ENCODE data around the gene ECSIT.

ECSIT gene

DNA sequence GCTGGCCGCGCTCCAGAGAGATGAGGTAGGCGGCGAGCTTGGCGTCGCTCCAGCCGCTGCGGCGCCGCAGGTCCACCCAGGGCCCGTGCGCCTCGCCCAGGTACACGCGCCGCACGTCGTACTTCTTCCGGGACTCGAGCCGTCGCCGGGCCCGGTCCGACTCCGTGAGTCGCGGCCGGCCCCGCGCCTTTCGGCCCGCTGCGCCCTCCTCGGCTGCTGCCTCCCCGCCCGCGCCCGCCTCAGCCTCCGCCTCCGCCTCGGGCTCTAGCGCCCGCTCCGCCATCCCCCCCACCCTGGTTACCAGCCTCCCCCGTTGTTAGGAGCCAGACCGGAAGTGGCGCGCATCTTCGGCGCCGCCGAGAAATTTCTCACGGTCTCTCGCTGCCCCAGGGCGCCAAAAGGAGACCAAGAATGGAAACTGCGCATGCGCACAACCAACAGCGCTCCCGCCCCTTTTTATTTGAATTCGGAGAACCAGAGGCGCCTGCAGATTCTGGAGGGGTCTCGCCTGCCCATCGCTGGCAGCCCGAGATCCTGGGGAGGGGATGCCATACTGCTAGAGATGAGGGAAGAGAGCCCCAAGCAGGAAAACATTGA is 23.3 kb downstream of the ECSIT start, which contains the start of gene ZNF653:
TSS of gene ZNF653 (minus strand) at position 336 of the 597 bp plus-strand sequence. CDS start at position 283, 53 bp downstream.
- Histone ChIP-seq H3K36me3 (ENCODE audit: insufficient read depth) (no peaks in the 10 kb centered on the region), H3K27me3 (ENCODE audit: insufficient read depth, low read depth) (no peaks in the 10 kb centered on the region), H3K79me2 (ENCODE audit: insufficient read depth, low read depth) (no peaks in the 10 kb centered on the region), H3K9ac (peak within 1 kb of the TSS; percentile 78), H2AFZ (ENCODE audit: low read depth) (peak within 1 kb of the TSS; percentile 39), H3K4me3 (IDR thresholded peaks at IDR 0.05; ENCODE audit: insufficient read depth, low read depth, low read length) (no peak within 1 kb of the TSS), H3K4me1 (ENCODE audit: low read depth, poor library complexity, severe bottlenecking) (peaks cover 10% of the 10 kb centered on the region), H3K4me2 (peak within 1 kb of the TSS; percentile 75), H3K27ac (peak within 1 kb of the TSS; percentile 76), H4K20me1 (ENCODE audit: insufficient read depth) (no peaks in the 10 kb centered on the region)
- TF ChIP-seq, protein P1, sequence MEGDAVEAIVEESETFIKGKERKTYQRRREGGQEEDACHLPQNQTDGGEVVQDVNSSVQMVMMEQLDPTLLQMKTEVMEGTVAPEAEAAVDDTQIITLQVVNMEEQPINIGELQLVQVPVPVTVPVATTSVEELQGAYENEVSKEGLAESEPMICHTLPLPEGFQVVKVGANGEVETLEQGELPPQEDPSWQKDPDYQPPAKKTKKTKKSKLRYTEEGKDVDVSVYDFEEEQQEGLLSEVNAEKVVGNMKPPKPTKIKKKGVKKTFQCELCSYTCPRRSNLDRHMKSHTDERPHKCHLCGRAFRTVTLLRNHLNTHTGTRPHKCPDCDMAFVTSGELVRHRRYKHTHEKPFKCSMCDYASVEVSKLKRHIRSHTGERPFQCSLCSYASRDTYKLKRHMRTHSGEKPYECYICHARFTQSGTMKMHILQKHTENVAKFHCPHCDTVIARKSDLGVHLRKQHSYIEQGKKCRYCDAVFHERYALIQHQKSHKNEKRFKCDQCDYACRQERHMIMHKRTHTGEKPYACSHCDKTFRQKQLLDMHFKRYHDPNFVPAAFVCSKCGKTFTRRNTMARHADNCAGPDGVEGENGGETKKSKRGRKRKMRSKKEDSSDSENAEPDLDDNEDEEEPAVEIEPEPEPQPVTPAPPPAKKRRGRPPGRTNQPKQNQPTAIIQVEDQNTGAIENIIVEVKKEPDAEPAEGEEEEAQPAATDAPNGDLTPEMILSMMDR (conservative IDR thresholded peaks at IDR 0.05; ENCODE audit: low read depth, low read length): no peak

DNA sequence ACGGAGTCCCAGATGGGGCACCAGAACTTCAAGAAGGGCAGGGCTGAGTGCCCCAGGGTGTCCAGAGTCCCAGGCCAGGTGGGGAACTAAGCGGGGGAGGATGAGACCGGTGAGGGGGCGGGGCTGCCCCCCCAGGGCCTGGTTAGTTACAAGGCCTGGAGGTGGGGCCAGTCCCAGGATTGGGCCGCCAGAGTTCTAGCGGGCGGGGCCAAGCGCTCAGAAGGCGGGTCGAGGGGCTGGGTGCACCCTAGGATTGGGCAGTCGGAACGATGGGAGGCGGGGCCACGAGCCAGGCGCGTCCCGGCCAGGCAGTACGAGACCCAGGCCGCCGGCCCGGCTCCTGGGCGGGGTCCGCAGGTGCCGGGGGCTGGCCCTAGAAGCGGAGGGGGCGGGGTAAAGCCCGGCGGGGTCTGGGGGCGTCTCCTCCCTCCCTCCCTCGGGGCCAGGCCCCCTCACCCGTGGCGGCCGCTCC is 23.9 kb downstream of the ECSIT start:
- peak overlapping the region; percentile 76 for H3K27ac ChIP-seq
- no peaks in the 10 kb centered on the region for H3K79me2 ChIP-seq (ENCODE audit: insufficient read depth, low read depth)
- peak overlapping the region; percentile 75 for H3K4me2 ChIP-seq
- no peaks in the 10 kb centered on the region for H3K36me3 ChIP-seq (ENCODE audit: insufficient read depth)
- TF ChIP-seq, protein P1 (conservative IDR thresholded peaks at IDR 0.05; ENCODE audit: low read depth, low read length): no peak
- peak overlapping the region; percentile 78 for H3K9ac ChIP-seq
- no peaks in the 10 kb centered on the region for H3K27me3 ChIP-seq (ENCODE audit: insufficient read depth, low read depth)
- H3K4me3 ChIP-seq (IDR thresholded peaks at IDR 0.05; ENCODE audit: insufficient read depth, low read depth, low read length): no peak overlapping the region
- no peaks in the 10 kb centered on the region for H4K20me1 ChIP-seq (ENCODE audit: insufficient read depth)
- peaks cover 10% of the 10 kb centered on the region for H3K4me1 ChIP-seq (ENCODE audit: low read depth, poor library complexity, severe bottlenecking)
- H2AFZ ChIP-seq (ENCODE audit: low read depth): peak overlapping the region; percentile 39

DNA sequence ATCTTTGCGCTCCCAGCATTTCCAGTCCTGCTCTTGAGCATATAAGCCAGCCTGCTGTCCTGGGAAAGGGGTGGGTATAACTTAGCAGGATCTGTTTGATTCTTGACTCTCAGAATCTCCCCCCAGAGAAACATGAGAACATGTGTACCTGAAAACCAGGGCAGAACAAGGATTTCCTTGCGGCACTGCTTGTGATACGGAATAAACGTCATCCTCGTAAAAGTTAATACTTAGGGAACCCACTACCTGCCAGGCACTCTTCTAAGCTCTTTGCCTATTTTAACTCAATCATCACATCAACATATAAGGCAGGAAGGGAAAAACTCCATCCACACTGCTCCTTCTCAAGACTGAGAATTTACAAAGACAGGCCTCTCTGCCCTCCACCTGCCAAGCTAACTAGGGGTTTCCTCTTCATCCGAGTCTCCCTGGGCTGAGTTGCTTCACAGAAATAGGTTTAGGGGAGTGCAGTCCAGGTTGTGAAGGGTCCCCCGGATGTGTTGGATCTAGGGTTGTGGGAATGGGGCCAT is 24.4 kb downstream of the ECSIT start:
- Histone ChIP-seq H4K20me1 (ENCODE audit: insufficient read depth) (no peaks in the 10 kb centered on the region), H3K4me1 (ENCODE audit: low read depth, poor library complexity, severe bottlenecking) (peaks cover 10% of the 10 kb centered on the region), H3K9ac (no peak overlapping the region), H3K27me3 (ENCODE audit: insufficient read depth, low read depth) (no peaks in the 10 kb centered on the region), H3K36me3 (ENCODE audit: insufficient read depth) (no peaks in the 10 kb centered on the region), H2AFZ (ENCODE audit: low read depth) (0 out of 2 replicates have a peak overlapping the region, but pooled peaks have one; percentile 39), H3K4me3 (IDR thresholded peaks at IDR 0.05; ENCODE audit: insufficient read depth, low read depth, low read length) (no peak overlapping the region), H3K27ac (no peak overlapping the region), H3K79me2 (ENCODE audit: insufficient read depth, low read depth) (no peaks in the 10 kb centered on the region), H3K4me2 (peak overlapping the region; percentile 75)
- TF ChIP-seq, protein P1 (conservative IDR thresholded peaks at IDR 0.05; ENCODE audit: low read depth, low read length): no peak

DNA sequence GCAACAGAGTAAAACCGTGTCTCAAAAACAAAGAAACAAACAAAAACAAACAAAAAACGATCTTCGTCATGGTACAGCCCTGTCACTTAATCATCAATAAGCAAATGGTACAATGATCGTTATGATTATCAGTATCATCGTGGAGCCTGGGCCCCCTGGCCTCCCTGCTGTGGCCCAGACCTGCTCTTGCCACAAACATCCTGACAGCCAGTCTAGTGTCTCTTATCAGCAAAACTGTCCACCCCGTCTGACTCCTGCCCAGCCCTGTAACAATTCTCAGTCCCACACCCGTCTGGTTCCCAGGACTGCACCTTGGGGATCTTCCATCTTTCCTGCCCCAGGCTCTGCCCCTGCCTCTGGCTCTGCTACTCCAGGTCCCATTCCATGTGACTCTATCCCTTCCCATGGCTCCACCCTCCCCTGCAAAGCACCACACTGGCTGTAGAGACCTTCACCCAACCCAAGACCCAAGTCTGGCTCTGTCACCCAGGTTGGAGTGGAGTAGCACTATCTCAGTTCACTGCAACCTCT is 29.0 kb downstream of the ECSIT start:
- no peaks in the 10 kb centered on the region for H3K36me3 ChIP-seq (ENCODE audit: insufficient read depth)
- H3K27me3 ChIP-seq (ENCODE audit: insufficient read depth, low read depth): no peaks in the 10 kb centered on the region

More for the DNA sequence above, 29.0 kb downstream of the ECSIT start:
- Histone ChIP-seq H4K20me1 (ENCODE audit: insufficient read depth) (no peaks in the 10 kb centered on the region), H3K4me3 (IDR thresholded peaks at IDR 0.05; ENCODE audit: insufficient read depth, low read depth, low read length) (no peak overlapping the region), H3K27ac (no peak overlapping the region), H2AFZ (ENCODE audit: low read depth) (no peak overlapping the region), H3K9ac (no peak overlapping the region), H3K4me1 (ENCODE audit: low read depth, poor library complexity, severe bottlenecking) (peaks cover 6% of the 10 kb centered on the region), H3K79me2 (ENCODE audit: insufficient read depth, low read depth) (no peaks in the 10 kb centered on the region), H3K4me2 (no peak overlapping the region)
- TF ChIP-seq, protein P1 (conservative IDR thresholded peaks at IDR 0.05; ENCODE audit: low read depth, low read length): no peak

All from KMS-11 (cell line).